ENCODE data around the gene FZR1. TPM values are rescaled to one million over a fixed set of nuclear protein-coding genes. Genes with fewer than 3 reads are reported as not detected.
A peak's percentile ranks its signal among the peaks of the same experiment; 100 is the strongest.
"Not testable (repeated sequence)": the region's sequence is repeated elsewhere in the genome, so short reads cannot be mapped to it uniquely, and the experiment has no call there.

Gene FZR1
- total and polyA plus RNA-seq, 2 experiments from 2014 or later, result 32.3 to 36.5 TPM

GRCh38 chr19:3506384-3507340, 551 bp downstream of the FZR1 start:
- peaks cover 54% of the 10 kb centered on the region for H3K79me2 ChIP-seq (ENCODE audit: insufficient read depth)
- 2% methylated on average over 25 to 58 of the region's 69 CpGs for WGBS, 2 experiments (ENCODE audit: low coverage in 1 of 2, low lambda C conversion rate in 2 of 2, missing lambda C conversion rate in 2 of 2)
- H2AFZ ChIP-seq, result peak overlapping the region; percentile 70
- H3K4me3 ChIP-seq, result peak overlapping the region; percentile 87
- peak overlapping the region; percentile 51 for H3K27ac ChIP-seq
- peak; percentile 67 for DNase-seq
- H3K27me3 ChIP-seq (replicated peaks; ENCODE audit: insufficient read depth), result no peaks in the 10 kb centered on the region
- peak overlapping the region; percentile 89 for H3K4me2 ChIP-seq (ENCODE audit: unreplicated experiment)
- peaks cover 6% of the 10 kb centered on the region; the same call in 1 of the 2 replicates for H3F3A ChIP-seq (ENCODE audit: insufficient read depth)
- no peaks in the 10 kb centered on the region for H3K9me3 ChIP-seq (ENCODE audit: low read depth)
- H3K9me2 ChIP-seq (ENCODE audit: insufficient read depth), result no peaks in the 10 kb centered on the region
- TF ChIP-seq EZH2phosphoT487 (IDR thresholded peaks at IDR 0.05; ENCODE audit: insufficient read depth, low read depth) (no peak), EZH2 (IDR thresholded peaks at IDR 0.05; ENCODE audit: insufficient read depth, poor library complexity, severe bottlenecking) (no peak)
- H3K36me3 ChIP-seq (ENCODE audit: low read depth), result no peaks in the 10 kb centered on the region
- H3K4me1 ChIP-seq (ENCODE audit: insufficient read depth), result peaks cover 8% of the 10 kb centered on the region; the same call in 1 of the 2 replicates
- H3K9ac ChIP-seq, result peak overlapping the region; percentile 93
- in situ Hi-C loops (cut with MboI), result no loop called here
- H4K20me1 ChIP-seq (ENCODE audit: insufficient read depth), result no peaks in the 10 kb centered on the region

- peaks cover 8% of the 10 kb centered on the region; the same call in 1 of the 2 replicates for H3K4me1 ChIP-seq (ENCODE audit: insufficient read depth)
- peaks cover 6% of the 10 kb centered on the region; the same call in 1 of the 2 replicates for H3F3A ChIP-seq (ENCODE audit: insufficient read depth)
- in situ Hi-C loops (cut with MboI), result no loop called here
- WGBS, 2 experiments (ENCODE audit: low coverage in 1 of 2, low lambda C conversion rate in 2 of 2, missing lambda C conversion rate in 2 of 2), result 23% methylated on average over 29 to 31 of the region's 31 CpGs
- no peaks in the 10 kb centered on the region for H3K27me3 ChIP-seq (replicated peaks; ENCODE audit: insufficient read depth)
- TF ChIP-seq EZH2 (IDR thresholded peaks at IDR 0.05; ENCODE audit: insufficient read depth, poor library complexity, severe bottlenecking) (no peak), EZH2phosphoT487 (IDR thresholded peaks at IDR 0.05; ENCODE audit: insufficient read depth, low read depth) (no peak)
- H3K36me3 ChIP-seq (ENCODE audit: low read depth), result no peaks in the 10 kb centered on the region
- peak overlapping the region; percentile 89 for H3K4me2 ChIP-seq (ENCODE audit: unreplicated experiment)
- H2AFZ ChIP-seq, result 0 out of 2 replicates have a peak overlapping the region, but pooled peaks have one; percentile 54
- peak overlapping the region; percentile 93 for H3K9ac ChIP-seq
- peaks cover 63% of the 10 kb centered on the region for H3K79me2 ChIP-seq (ENCODE audit: insufficient read depth)
- no peaks in the 10 kb centered on the region for H4K20me1 ChIP-seq (ENCODE audit: insufficient read depth)
- H3K9me2 ChIP-seq (ENCODE audit: insufficient read depth), result no peaks in the 10 kb centered on the region
- no peaks in the 10 kb centered on the region for H3K9me3 ChIP-seq (ENCODE audit: low read depth)
- peak overlapping the region; percentile 87 for H3K4me3 ChIP-seq
- DNase-seq, result peak; percentile 52
- peak overlapping the region; percentile 51 for H3K27ac ChIP-seq
Measured at GRCh38 chr19:3507371-3508120, 1.4 kb downstream of the FZR1 start.

GRCh38 chr19:3508121-3508661, 2.1 kb downstream of the FZR1 start:
- H3K4me1 ChIP-seq (ENCODE audit: insufficient read depth); H3F3A ChIP-seq (ENCODE audit: insufficient read depth); H3K36me3 ChIP-seq (ENCODE audit: low read depth); H3K9ac ChIP-seq; DNase-seq; in situ Hi-C loops (cut with MboI); H3K27me3 ChIP-seq (replicated peaks; ENCODE audit: insufficient read depth); H3K4me2 ChIP-seq (ENCODE audit: unreplicated experiment); H3K9me3 ChIP-seq (ENCODE audit: low read depth); H3K27ac ChIP-seq; H4K20me1 ChIP-seq (ENCODE audit: insufficient read depth); H3K9me2 ChIP-seq (ENCODE audit: insufficient read depth); H2AFZ ChIP-seq: not testable (repeated sequence)
- Histone ChIP-seq H3K4me3 (peak overlapping the region; percentile 87), H3K79me2 (ENCODE audit: insufficient read depth) (peaks cover 69% of the 10 kb centered on the region)
- 90 to 94% methylated on average over 16 to 18 of the region's 18 CpGs for WGBS, 2 experiments (ENCODE audit: low coverage in 1 of 2, low lambda C conversion rate in 2 of 2, missing lambda C conversion rate in 2 of 2)
